GM18907 (cell line): ENCODE data around the gene PRSS2.

Experiments
- ATAC-seq: cut with Tn5 transposase; IDR thresholded peaks from one replicate; pipeline ENCODE4 v1.9.1; 2021; ENCODE audit warnings: mild to moderate bottlenecking, moderate library complexity; ENCODE audit not compliant: unreplicated experiment

Gene PRSS2

GRCh38 chr7:142800699-142801260 lies 30.0 kb downstream of the PRSS2 start:
- ATAC-seq = no peak

- ATAC-seq = no peak
Measured at GRCh38 chr7:142801601-142802295, 31.0 kb downstream of the PRSS2 start.

GRCh38 chr7:142802301-142802700 lies 31.5 kb downstream of the PRSS2 start:
- ATAC-seq = no peak

- no peak for ATAC-seq
Measured at GRCh38 chr7:142803901-142804300, 33.1 kb downstream of the PRSS2 start.

- ATAC-seq = no peak
Measured at GRCh38 chr7:142804728-142805207, 34.0 kb downstream of the PRSS2 start.

GRCh38 chr7:142805350-142806021 lies 34.7 kb downstream of the PRSS2 start:
- ATAC-seq = no peak

GRCh38 chr7:142806022-142806356 lies 35.2 kb downstream of the PRSS2 start:
- no peak for ATAC-seq

- no peak for ATAC-seq
Measured at GRCh38 chr7:142806957-142807356, 36.2 kb downstream of the PRSS2 start.

GRCh38 chr7:142807855-142808460 lies 37.2 kb downstream of the PRSS2 start:
- peak; percentile 20 for ATAC-seq

GRCh38 chr7:142808461-142808801 lies 37.7 kb downstream of the PRSS2 start:
- ATAC-seq = peak; percentile 35

- ATAC-seq = peak; percentile 93
Measured at GRCh38 chr7:142808802-142809583, 38.2 kb downstream of the PRSS2 start.

GRCh38 chr7:142809671-142810070 lies 38.9 kb downstream of the PRSS2 start:
- ATAC-seq = no peak

GRCh38 chr7:142811154-142811737 lies 40.5 kb downstream of the PRSS2 start:
- no peak for ATAC-seq

GRCh38 chr7:142812437-142813215 lies 41.9 kb downstream of the PRSS2 start:
- no peak for ATAC-seq

GRCh38 chr7:142813226-142813625 lies 42.5 kb downstream of the PRSS2 start:
- ATAC-seq = no peak

GRCh38 chr7:142813699-142814098 lies 42.9 kb downstream of the PRSS2 start:
- ATAC-seq = no peak

GRCh38 chr7:142814451-142814850 lies 43.7 kb downstream of the PRSS2 start:
- ATAC-seq = no peak

- no peak for ATAC-seq
Measured at GRCh38 chr7:142815134-142815533, 44.4 kb downstream of the PRSS2 start.

GRCh38 chr7:142817506-142817905 lies 46.7 kb downstream of the PRSS2 start:
- no peak for ATAC-seq

GRCh38 chr7:142819530-142819929 lies 48.8 kb downstream of the PRSS2 start:
- ATAC-seq = no peak
